AG09319 (cell line): ENCODE data around the gene C10orf120.

Experiments used
- DNase-seq: peaks from one replicate; pipeline ENCODE4 v3.0.0-alpha.2; 2010; ENCODE audit warnings: low read depth; ENCODE audit errors: extremely low read depth
- CTCF ChIP-seq: IDR thresholded peaks from 2 replicates; pipeline ENCODE4 v1.5.1; 2011; ENCODE audit warnings: low read depth, mild to moderate bottlenecking, inconsistent platforms, low read length, moderate library complexity

C10orf120 gene

GRCh38 chr10:122672655-122673054 is 27.0 kb downstream of the C10orf120 start:
- no peak for TF ChIP-seq CTCF
- no peak for DNase-seq

- DNase-seq, result no peak
- TF ChIP-seq CTCF, result no peak
Observed at GRCh38 chr10:122671355-122671754, 28.3 kb downstream of the C10orf120 start.

- no peak for TF ChIP-seq CTCF
- no peak for DNase-seq
Observed at GRCh38 chr10:122669842-122670241, 29.8 kb downstream of the C10orf120 start.

- no peak for TF ChIP-seq CTCF
- DNase-seq, result no peak
Observed at GRCh38 chr10:122669045-122669444, 30.6 kb downstream of the C10orf120 start.

GRCh38 chr10:122665946-122666345 is 33.7 kb downstream of the C10orf120 start:
- DNase-seq, result no peak

GRCh38 chr10:122665329-122665860 is 34.3 kb downstream of the C10orf120 start:
- DNase-seq, result no peak
- TF ChIP-seq CTCF, result no peak

More at GRCh38 chr10:122665946-122666345, 33.7 kb downstream of the C10orf120 start:
- no peak for TF ChIP-seq CTCF

GRCh38 chr10:122664501-122664900 is 35.1 kb downstream of the C10orf120 start:
- no peak for TF ChIP-seq CTCF
- no peak for DNase-seq
